ENCODE results near the gene WDR31.

DNA sequence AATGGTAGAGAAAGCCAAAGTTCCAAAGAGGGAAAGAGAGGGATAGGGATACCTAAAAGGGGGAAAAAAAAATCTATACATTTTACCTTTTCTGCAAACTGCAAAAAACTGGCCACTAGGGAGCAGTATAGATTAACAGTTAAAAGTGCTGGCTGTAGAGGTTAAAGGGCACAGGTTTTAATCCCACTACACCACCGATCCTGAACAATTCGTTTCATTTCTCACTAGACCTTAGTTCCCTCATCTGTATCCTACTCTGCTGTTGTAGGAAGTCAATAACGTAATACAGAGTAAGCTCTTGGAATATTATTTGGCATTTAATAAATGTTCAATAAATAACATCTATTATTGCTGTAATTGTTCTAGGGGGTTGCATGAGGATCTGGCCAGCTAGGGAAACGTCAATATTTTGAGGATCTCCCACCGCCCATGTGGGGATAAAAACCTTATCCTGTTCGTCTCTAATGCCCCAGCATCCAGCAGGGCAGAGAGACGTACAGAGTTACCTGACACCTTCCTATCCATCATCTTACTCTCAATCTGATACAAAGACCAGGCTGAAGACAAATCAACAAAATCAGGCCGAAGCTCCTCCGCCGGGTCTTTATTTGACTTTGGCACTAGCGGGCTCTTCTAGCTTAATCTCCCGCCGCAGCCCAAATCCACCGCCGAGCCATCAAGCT, 65.5 kb downstream of the WDR31 start:
- TF ChIP-seq POLR2A (IDR thresholded peaks at IDR 0.05): no peak
- TF ChIP-seq, protein P1, sequence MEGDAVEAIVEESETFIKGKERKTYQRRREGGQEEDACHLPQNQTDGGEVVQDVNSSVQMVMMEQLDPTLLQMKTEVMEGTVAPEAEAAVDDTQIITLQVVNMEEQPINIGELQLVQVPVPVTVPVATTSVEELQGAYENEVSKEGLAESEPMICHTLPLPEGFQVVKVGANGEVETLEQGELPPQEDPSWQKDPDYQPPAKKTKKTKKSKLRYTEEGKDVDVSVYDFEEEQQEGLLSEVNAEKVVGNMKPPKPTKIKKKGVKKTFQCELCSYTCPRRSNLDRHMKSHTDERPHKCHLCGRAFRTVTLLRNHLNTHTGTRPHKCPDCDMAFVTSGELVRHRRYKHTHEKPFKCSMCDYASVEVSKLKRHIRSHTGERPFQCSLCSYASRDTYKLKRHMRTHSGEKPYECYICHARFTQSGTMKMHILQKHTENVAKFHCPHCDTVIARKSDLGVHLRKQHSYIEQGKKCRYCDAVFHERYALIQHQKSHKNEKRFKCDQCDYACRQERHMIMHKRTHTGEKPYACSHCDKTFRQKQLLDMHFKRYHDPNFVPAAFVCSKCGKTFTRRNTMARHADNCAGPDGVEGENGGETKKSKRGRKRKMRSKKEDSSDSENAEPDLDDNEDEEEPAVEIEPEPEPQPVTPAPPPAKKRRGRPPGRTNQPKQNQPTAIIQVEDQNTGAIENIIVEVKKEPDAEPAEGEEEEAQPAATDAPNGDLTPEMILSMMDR (IDR thresholded peaks at IDR 0.05): peak; percentile 65 to 78 (median 75)
